GM12872 (cell line): Measurements from ENCODE around the gene TM2D1.

ENCODE experiments used
- TF ChIP-seq, protein P1 (sequence below): IDR thresholded peaks from 3 replicates; pipeline ENCODE4 v1.5.1; 2011; ENCODE audit warnings: low read depth, mild to moderate bottlenecking, low read length, moderate library complexity; ENCODE audit not compliant: insufficient read depth

Gene TM2D1

DNA sequence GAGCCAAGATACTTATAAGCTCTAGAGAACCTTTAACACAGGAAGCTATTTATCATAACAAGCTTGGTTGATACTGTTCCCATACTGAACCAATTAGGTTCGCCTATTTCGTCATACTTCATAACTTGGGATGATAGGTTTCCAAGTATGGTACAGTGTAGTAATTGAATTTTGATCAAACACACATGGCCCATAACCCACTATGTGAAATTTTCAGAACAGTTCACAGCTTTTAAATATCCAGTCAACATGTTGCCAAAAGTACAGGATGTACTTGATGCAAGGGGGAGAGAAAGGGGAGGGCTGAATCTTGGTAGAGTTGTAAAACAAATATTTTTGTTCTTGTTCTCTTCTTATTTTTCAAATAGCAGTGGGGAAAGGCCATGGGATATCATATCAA, 86.6 kb downstream of the TM2D1 start:
- TF ChIP-seq, protein P1, sequence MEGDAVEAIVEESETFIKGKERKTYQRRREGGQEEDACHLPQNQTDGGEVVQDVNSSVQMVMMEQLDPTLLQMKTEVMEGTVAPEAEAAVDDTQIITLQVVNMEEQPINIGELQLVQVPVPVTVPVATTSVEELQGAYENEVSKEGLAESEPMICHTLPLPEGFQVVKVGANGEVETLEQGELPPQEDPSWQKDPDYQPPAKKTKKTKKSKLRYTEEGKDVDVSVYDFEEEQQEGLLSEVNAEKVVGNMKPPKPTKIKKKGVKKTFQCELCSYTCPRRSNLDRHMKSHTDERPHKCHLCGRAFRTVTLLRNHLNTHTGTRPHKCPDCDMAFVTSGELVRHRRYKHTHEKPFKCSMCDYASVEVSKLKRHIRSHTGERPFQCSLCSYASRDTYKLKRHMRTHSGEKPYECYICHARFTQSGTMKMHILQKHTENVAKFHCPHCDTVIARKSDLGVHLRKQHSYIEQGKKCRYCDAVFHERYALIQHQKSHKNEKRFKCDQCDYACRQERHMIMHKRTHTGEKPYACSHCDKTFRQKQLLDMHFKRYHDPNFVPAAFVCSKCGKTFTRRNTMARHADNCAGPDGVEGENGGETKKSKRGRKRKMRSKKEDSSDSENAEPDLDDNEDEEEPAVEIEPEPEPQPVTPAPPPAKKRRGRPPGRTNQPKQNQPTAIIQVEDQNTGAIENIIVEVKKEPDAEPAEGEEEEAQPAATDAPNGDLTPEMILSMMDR = no peak

DNA sequence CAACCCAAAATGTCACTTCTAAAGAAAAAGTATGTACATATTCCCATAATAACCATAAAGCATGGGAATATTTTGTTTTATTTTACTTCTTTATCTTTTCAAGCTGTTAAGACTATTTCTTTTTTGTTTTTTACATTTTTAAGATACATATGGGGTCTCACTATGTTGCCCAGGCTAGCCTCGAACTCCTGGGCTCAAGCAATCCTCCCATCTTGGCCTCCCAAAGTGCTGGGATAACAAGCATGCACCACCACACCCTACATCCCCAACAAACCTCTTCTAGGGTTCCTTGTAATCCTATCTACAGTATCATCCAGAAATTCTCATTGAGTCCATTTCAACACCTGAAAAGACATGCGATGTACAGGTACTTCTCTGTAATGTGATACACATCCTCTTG, 87.5 kb downstream of the TM2D1 start:
- TF ChIP-seq, protein P1 = no peak

DNA sequence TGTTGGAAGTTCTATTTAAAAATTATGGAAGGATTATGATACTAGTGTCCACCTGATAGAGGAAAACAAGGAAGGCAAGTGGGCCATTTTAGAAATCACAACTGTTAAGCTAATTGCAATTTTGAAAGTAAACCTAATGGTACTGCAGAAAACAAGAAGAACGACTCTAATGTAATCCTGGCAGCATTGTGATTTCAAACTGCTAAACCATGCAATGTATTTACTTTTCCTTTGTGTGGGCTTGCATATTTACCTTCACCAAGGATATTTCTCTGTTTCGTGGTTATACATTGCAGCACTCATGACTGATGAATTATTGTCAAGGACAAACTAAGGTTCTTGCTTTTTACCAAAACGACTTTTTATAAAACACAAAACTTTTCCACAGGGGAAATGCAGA, 88.1 kb downstream of the TM2D1 start:
- TF ChIP-seq, protein P1 = no peak

DNA sequence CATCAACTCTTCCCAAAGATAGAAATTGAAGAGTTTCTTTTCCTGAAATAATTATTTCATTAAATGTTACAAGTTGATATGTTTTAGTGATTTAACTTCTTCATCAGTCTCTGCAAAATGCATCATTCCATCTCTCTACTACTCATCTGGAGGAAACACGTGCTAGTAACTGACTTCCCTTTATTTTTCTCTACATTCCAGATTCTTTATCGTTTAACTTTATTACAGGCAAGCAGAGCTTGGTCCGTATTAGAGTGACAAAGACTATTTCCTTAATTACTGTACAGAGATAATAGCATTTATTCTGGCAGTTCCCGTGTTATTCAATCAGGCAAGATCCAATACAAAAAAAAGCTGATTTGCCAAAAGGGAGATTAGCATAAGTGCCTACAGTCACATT, 88.6 kb downstream of the TM2D1 start:
- TF ChIP-seq, protein P1 = no peak

DNA sequence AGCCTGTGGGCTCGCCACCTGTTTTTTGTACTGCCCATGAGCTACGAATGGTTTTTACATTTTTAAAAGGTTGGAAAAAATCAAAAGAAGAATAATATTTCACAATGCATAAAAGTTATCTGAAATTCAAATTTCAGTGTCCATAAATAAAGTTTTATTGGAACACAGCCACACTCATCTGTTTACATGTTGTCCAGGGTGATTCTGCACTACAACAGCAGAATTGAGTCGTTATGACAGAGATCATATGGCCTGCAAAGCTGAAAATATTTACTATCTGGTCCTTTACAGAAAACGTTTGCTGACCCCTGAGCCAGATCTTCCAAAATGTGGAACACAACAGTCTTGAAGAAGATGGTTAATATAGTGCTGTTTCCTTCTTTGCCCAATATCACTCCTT, 89.4 kb downstream of the TM2D1 start:
- TF ChIP-seq, protein P1 = no peak

DNA sequence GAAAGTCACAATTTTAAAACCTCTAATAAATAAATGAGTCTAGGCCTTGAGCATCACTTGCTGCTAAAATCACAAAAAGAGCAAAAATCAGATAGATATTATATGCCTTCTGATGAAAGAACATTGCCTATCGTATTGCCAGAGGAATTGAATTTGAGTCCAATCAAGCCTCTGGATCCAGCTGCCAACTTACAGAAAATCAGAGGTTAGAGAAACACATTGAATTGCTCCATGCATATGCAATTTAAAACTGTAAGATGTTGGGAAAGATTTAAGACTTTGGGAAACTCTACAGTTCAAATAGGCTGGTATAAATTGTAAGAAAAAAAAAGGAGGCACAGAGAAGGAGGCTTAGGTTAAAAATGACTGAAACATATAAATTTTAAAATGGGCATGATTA, 93.5 kb downstream of the TM2D1 start:
- TF ChIP-seq, protein P1 = no peak
